GM23338 (cell line): ENCODE data around the gene WDR11. TPM values are rescaled to one million over a fixed set of nuclear protein-coding genes. Genes with fewer than 3 reads are reported as not detected.

Experiments
- EZH2 ChIP-seq: fragments of 200-600 bp; sonication (generic); IDR thresholded peaks from one replicate; pipeline ENCODE4 v1.8.0; 2017; ENCODE audit warnings: antibody characterized with exemption, mild to moderate bottlenecking, low read depth; ENCODE audit not compliant: unreplicated experiment
- EZH2phosphoT487 ChIP-seq: fragments of 200-600 bp; sonication (generic); IDR thresholded peaks from one replicate; pipeline ENCODE4 v1.8.1; 2018; ENCODE audit warnings: antibody characterized with exemption; ENCODE audit not compliant: unreplicated experiment
- JUNB ChIP-seq: IDR thresholded peaks from one replicate; pipeline ENCODE4 v1.6.1; 2016; ENCODE audit warnings: antibody characterized with exemption; ENCODE audit not compliant: unreplicated experiment
- NANOG ChIP-seq: IDR thresholded peaks from 2 replicates; pipeline ENCODE4 v1.6.1; 2016; ENCODE audit warnings: antibody characterized with exemption, borderline replicate concordance
- STAT1 ChIP-seq: IDR thresholded peaks from one replicate; pipeline ENCODE4 v1.6.1; 2016; ENCODE audit warnings: antibody characterized with exemption; ENCODE audit not compliant: unreplicated experiment
- ZNF114 ChIP-seq: fragments of 250-450 bp; sonication (Bioruptor Pico); IDR thresholded peaks from 2 replicates; pipeline ENCODE4 v1.5.0; 2020; ENCODE audit warnings: mild to moderate bottlenecking, moderate library complexity
- ZNF331 ChIP-seq: fragments of 250-450 bp; sonication (Bioruptor Pico); IDR thresholded peaks from 2 replicates; pipeline ENCODE4 v1.5.0; 2020; ENCODE audit warnings: low read depth, mild to moderate bottlenecking, moderate library complexity
- polyA plus RNA-seq: library from polyadenylated mRNA; unstranded; fragments of >200 nt; fragmentation: Nextera tagmentation; extraction: Ambion mirVana; gene quantifications from 2 replicates; pipeline ENCODE4 v1.2.1, GENCODE V29; 2016
- total RNA-seq: library from RNA; depleted of rRNA; stranded (reverse); fragments of >200 nt; shearing (Covaris generic); gene quantifications from 2 replicates; pipeline ENCODE4 v1.2.3, GENCODE V29; 2014
- TF ChIP-seq, protein P1 (sequence below): fragments of 250-450 bp; sonication (Bioruptor Pico); IDR thresholded peaks from 2 replicates; pipeline ENCODE4 v1.5.0; 2020; ENCODE audit warnings: mild to moderate bottlenecking, moderate library complexity
- TF ChIP-seq, protein P2 (sequence below): IDR thresholded peaks from one replicate; pipeline ENCODE4 v1.6.1; 2018; ENCODE audit warnings: antibody characterized with exemption; ENCODE audit not compliant: unreplicated experiment

Gene WDR11
- total and polyA plus RNA-seq, 2 experiments from 2014 or later = 19.7 to 74.4 TPM

DNA sequence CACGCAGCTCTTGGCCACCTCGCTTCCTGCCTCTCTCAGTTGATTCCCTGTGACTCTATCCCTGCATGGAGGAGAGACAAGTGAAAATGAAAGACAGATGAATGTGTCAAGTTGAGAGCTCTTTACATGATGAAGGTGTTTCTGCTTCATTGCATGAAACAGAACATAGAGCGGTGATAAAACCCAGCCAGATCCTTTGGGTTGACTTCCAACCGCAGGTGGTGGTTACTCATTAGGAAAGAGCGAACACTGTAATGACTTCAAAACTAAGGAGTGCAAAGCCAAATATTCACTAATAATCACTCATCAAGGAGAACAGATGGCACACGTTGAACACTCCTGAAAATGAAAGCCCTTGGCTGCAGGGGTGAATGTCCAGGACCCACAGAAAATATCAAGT is 31.8 kb upstream of the WDR11 start (continued):
- TF ChIP-seq, protein P1, sequence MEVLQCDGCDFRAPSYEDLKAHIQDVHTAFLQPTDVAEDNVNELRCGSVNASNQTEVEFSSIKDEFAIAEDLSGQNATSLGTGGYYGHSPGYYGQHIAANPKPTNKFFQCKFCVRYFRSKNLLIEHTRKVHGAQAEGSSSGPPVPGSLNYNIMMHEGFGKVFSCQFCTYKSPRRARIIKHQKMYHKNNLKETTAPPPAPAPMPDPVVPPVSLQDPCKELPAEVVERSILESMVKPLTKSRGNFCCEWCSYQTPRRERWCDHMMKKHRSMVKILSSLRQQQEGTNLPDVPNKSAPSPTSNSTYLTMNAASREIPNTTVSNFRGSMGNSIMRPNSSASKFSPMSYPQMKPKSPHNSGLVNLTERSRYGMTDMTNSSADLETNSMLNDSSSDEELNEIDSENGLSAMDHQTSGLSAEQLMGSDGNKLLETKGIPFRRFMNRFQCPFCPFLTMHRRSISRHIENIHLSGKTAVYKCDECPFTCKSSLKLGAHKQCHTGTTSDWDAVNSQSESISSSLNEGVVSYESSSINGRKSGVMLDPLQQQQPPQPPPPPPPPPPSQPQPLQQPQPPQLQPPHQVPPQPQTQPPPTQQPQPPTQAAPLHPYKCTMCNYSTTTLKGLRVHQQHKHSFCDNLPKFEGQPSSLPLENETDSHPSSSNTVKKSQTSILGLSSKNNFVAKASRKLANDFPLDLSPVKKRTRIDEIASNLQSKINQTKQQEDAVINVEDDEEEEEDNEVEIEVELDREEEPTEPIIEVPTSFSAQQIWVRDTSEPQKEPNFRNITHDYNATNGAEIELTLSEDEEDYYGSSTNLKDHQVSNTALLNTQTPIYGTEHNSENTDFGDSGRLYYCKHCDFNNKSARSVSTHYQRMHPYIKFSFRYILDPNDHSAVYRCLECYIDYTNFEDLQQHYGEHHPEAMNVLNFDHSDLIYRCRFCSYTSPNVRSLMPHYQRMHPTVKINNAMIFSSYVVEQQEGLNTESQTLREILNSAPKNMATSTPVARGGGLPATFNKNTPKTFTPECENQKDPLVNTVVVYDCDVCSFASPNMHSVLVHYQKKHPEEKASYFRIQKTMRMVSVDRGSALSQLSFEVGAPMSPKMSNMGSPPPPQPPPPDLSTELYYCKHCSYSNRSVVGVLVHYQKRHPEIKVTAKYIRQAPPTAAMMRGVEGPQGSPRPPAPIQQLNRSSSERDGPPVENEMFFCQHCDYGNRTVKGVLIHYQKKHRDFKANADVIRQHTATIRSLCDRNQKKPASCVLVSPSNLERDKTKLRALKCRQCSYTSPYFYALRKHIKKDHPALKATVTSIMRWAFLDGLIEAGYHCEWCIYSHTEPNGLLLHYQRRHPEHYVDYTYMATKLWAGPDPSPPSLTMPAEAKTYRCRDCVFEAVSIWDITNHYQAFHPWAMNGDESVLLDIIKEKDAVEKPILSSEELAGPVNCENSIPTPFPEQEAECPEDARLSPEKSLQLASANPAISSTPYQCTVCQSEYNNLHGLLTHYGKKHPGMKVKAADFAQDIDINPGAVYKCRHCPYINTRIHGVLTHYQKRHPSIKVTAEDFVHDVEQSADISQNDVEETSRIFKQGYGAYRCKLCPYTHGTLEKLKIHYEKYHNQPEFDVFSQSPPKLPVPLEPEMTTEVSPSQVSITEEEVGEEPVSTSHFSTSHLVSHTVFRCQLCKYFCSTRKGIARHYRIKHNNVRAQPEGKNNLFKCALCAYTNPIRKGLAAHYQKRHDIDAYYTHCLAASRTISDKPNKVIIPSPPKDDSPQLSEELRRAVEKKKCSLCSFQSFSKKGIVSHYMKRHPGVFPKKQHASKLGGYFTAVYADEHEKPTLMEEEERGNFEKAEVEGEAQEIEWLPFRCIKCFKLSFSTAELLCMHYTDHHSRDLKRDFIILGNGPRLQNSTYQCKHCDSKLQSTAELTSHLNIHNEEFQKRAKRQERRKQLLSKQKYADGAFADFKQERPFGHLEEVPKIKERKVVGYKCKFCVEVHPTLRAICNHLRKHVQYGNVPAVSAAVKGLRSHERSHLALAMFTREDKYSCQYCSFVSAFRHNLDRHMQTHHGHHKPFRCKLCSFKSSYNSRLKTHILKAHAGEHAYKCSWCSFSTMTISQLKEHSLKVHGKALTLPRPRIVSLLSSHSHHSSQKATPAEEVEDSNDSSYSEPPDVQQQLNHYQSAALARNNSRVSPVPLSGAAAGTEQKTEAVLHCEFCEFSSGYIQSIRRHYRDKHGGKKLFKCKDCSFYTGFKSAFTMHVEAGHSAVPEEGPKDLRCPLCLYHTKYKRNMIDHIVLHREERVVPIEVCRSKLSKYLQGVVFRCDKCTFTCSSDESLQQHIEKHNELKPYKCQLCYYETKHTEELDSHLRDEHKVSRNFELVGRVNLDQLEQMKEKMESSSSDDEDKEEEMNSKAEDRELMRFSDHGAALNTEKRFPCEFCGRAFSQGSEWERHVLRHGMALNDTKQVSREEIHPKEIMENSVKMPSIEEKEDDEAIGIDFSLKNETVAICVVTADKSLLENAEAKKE (CRISPR knock-in tag) = no peak
- no peak for TF ChIP-seq EZH2phosphoT487
- no peak for TF ChIP-seq EZH2
- no peak for TF ChIP-seq ZNF331 (CRISPR knock-in tag)
- TF ChIP-seq NANOG = no peak
- TF ChIP-seq JUNB = no peak
- TF ChIP-seq, protein P2, sequence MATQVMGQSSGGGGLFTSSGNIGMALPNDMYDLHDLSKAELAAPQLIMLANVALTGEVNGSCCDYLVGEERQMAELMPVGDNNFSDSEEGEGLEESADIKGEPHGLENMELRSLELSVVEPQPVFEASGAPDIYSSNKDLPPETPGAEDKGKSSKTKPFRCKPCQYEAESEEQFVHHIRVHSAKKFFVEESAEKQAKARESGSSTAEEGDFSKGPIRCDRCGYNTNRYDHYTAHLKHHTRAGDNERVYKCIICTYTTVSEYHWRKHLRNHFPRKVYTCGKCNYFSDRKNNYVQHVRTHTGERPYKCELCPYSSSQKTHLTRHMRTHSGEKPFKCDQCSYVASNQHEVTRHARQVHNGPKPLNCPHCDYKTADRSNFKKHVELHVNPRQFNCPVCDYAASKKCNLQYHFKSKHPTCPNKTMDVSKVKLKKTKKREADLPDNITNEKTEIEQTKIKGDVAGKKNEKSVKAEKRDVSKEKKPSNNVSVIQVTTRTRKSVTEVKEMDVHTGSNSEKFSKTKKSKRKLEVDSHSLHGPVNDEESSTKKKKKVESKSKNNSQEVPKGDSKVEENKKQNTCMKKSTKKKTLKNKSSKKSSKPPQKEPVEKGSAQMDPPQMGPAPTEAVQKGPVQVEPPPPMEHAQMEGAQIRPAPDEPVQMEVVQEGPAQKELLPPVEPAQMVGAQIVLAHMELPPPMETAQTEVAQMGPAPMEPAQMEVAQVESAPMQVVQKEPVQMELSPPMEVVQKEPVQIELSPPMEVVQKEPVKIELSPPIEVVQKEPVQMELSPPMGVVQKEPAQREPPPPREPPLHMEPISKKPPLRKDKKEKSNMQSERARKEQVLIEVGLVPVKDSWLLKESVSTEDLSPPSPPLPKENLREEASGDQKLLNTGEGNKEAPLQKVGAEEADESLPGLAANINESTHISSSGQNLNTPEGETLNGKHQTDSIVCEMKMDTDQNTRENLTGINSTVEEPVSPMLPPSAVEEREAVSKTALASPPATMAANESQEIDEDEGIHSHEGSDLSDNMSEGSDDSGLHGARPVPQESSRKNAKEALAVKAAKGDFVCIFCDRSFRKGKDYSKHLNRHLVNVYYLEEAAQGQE = no peak
- TF ChIP-seq STAT1 = no peak
- no peak for TF ChIP-seq ZNF114 (CRISPR knock-in tag)
